Mucosa of descending colon (tissue), 3 donors: ENCODE measurements around the gene GABBR2. TPM values are rescaled to one million over a fixed set of nuclear protein-coding genes. Genes with fewer than 3 reads are reported as not detected.

Experiments
- ATAC-seq: fragments of 200-7000 bp; cut with Tn5 transposase; one replicate; pipeline ENCODE4 v1.9.1; 2020; ENCODE audit warnings: mild to moderate bottlenecking, moderate library complexity
- DNase-seq, 3 donors: peaks; one replicate each; pipeline ENCODE4 v3.0.0-alpha.2; 2020
- H3K36me3 ChIP-seq: fragments of 200-600 bp; one replicate; pipeline ENCODE4 v1.8.0; 2021; ENCODE audit warnings: low read depth, mild to moderate bottlenecking
- H3K4me1 ChIP-seq: fragments of 200-600 bp; one replicate; pipeline ENCODE4 v1.8.0; 2021; ENCODE audit warnings: low read depth, mild to moderate bottlenecking
- H3K4me3 ChIP-seq: fragments of 200-600 bp; one replicate; pipeline ENCODE4 v1.8.0; 2021; ENCODE audit warnings: mild to moderate bottlenecking
- H3K9me3 ChIP-seq: fragments of 200-600 bp; one replicate; pipeline ENCODE4 v1.8.0; 2021; ENCODE audit warnings: mild to moderate bottlenecking
- intact Hi-C, 2 donors: fragments of 100-400 bp; cut with DNase I in 1 of 2; cut with micrococcal nuclease in 1 of 2; formaldehyde crosslinking; loops; one replicate each; pipeline versions ENCODE4 v1.11.0 to v1.11.1; 2022; cut with DNase I, micrococcal nuclease
- total RNA-seq, 3 donors: library from RNA; stranded (reverse); fragmentation: NEBNext Ultra II Directional in 2 of 3; extraction: Animal tissue kit (Norgen Biotek cat#: 25700) in 2 of 3; gene quantifications; one replicate each; pipeline versions ENCODE4 v1.2.1 to v1.2.4, GENCODE V29; 2021 to 2023
- TF ChIP-seq, protein P1 (sequence below): fragments of 200-600 bp; IDR thresholded peaks from one replicate; pipeline ENCODE4 v1.8.0; 2022; ENCODE audit warnings: antibody characterized with exemption, mild to moderate bottlenecking
- donor health status: DM: no; HTN: no; CAD: no; lungs with moderate emphysema.
- donor health status: DM: no; HTN: no; CAD: no.
- donor health status: DM: no; HTN: yes; CAD: no.

Gene GABBR2
- total RNA-seq, 3 donors from 2014 or later: 0.35 TPM; not detected in 2

DNA sequence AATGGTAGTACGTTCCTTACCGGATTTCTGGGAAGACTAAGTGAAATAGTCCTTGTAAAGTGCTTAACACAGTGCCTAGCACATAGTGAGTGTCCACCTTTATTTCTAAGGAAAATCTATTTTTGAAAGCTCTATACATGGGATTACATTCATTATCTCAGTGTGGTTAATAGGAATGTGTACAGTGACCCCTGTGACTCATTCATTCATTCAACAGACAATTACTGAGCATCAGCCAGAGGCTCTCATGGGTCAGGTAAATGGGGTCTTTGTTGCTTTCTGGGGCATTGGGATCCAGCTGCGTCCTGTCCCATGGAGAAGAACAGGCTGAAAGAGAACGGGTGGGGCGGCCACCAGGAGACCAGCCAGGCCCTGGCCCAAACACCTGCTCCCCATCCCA, 227.1 kb downstream of the GABBR2 start:
- ATAC-seq: no peak
- intact Hi-C loops: no loop called here
- H3K36me3 ChIP-seq: no peaks in the 10 kb centered on the region
- no peak for DNase-seq
- TF ChIP-seq, protein P1, sequence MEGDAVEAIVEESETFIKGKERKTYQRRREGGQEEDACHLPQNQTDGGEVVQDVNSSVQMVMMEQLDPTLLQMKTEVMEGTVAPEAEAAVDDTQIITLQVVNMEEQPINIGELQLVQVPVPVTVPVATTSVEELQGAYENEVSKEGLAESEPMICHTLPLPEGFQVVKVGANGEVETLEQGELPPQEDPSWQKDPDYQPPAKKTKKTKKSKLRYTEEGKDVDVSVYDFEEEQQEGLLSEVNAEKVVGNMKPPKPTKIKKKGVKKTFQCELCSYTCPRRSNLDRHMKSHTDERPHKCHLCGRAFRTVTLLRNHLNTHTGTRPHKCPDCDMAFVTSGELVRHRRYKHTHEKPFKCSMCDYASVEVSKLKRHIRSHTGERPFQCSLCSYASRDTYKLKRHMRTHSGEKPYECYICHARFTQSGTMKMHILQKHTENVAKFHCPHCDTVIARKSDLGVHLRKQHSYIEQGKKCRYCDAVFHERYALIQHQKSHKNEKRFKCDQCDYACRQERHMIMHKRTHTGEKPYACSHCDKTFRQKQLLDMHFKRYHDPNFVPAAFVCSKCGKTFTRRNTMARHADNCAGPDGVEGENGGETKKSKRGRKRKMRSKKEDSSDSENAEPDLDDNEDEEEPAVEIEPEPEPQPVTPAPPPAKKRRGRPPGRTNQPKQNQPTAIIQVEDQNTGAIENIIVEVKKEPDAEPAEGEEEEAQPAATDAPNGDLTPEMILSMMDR: no peak
- H3K4me3 ChIP-seq: no peak overlapping the region
- no peaks in the 10 kb centered on the region for H3K4me1 ChIP-seq
- no peaks in the 10 kb centered on the region for H3K9me3 ChIP-seq

DNA sequence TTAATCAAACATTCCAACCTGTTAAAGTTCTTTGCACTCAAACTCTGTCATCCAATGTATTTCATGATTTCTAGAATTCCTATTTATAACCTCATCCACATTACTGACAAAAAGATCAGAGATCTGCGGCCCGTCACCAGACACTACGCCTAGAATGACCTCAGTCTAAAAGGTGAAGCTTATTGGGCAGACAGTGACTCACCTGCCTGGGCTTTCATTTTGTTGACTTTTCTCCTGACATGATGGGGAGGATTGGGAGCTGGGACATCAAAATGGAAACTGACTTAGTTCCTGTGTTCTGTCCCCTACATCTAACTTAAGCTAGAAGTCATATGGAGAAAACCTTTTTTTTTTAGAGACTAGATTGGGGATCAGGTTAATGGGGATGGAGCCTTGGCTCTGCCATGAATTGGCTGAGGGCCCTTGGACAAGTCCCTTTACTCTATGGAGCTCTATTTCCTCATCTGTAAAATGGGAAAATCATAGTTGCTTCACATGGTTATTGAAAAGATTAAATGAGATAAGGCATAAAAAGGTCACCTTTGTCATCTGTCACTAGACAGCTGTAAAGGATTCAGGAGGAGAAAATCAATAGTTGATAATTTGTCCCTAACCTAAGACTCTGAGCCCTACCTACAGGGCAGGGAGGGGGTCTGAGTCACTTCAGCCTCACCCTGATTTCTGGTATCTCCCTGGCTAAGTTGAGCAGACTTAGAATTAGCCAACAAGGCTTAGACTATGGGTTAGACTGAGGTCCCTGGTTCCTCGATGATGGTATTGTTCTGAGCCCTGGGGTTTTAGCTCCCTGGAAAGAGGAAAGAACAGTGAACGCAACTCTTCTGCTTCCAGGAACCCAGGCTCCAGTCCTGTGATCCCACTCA, 228.5 kb downstream of the GABBR2 start:
- no peaks in the 10 kb centered on the region for H3K36me3 ChIP-seq
- H3K9me3 ChIP-seq: no peaks in the 10 kb centered on the region
- H3K4me1 ChIP-seq: no peaks in the 10 kb centered on the region
- H3K4me3 ChIP-seq: no peak overlapping the region
- TF ChIP-seq, protein P1: no peak
- no peak for DNase-seq
- no peak for ATAC-seq
- intact Hi-C loops: no loop called here

DNA sequence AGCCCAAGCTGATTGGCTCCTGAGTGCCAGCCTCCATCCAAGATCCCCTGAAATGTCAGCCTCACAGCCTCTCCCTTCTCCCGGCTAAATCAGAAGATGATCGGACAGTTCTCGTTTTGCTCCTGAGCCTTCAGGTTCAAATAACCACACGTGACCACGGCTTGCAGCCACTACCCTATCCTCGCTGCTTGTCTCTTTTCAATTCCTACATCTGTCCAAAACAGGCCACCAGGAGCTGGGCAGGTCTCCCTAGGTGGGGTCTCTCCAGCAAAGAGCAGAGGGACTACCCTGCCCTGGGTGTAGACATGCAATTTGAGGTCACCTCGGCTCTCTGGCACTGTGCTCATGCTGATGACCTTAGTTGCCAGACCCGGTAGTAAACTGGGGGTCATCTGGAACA, 229.3 kb downstream of the GABBR2 start:
- ATAC-seq (no peak), DNase-seq (no peak)
- H3K36me3 ChIP-seq: no peaks in the 10 kb centered on the region
- no peak overlapping the region for H3K4me3 ChIP-seq
- TF ChIP-seq, protein P1: no peak
- no peaks in the 10 kb centered on the region for H3K9me3 ChIP-seq
- intact Hi-C loops: no loop called here
- no peaks in the 10 kb centered on the region for H3K4me1 ChIP-seq

DNA sequence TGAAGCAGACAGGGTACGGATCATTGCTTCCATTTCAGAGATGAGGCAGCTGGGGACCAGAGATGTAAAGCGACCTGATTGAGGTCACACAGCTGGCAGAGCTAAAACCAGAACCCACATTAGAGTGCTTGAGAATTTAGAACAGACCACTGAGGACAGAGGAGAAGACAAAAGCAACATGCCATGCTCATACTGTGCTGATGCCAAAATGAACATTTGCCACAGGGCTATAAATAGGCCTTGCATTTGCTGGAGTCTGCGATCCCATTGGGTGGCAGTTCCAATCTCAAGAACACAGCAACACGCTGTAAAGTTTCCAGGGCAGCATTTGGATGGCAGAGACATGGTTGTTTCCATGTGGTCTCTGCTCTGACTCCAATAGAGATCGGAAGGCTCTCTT, 230.9 kb downstream of the GABBR2 start:
- no peak for DNase-seq
- H3K9me3 ChIP-seq: no peaks in the 10 kb centered on the region
- TF ChIP-seq, protein P1: no peak
- intact Hi-C loops: no loop called here
- H3K4me3 ChIP-seq: no peak overlapping the region
- ATAC-seq: no peak
- no peaks in the 10 kb centered on the region for H3K36me3 ChIP-seq
- H3K4me1 ChIP-seq: no peaks in the 10 kb centered on the region

DNA sequence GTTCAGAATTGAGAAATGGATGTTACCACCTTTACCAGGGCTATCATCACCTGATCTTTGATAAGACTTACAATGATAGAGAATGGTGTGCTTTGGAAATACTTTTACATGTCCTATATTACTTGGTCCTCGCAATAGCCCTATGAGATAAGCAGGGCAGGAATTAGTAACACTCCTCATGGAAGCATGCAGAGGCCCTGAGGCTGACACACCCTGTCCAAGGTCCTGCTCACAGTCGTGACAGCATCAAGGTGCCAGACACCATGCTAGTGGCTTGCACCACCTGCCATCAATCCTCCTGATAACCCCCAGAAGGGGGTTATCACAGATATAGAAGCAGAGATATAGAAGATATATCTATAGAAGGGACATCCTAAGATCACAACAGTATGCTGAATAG, 236.5 kb downstream of the GABBR2 start:
- intact Hi-C loops: no loop called here
- Histone ChIP-seq H3K9me3 (no peaks in the 10 kb centered on the region), H3K36me3 (no peaks in the 10 kb centered on the region), H3K4me1 (no peaks in the 10 kb centered on the region), H3K4me3 (no peak overlapping the region)
- TF ChIP-seq, protein P1: no peak
- ATAC-seq (no peak), DNase-seq (no peak)
